GDM1 (cell line): ENCODE measurements around the gene NR2F1.

Experiments used
- DNase-seq: peaks from one replicate; lab custom pipeline; 2025; lab: John Stamatoyannopoulos, UW

The NR2F1 gene

GRCh38 chr5:93577854-93578812 lies 4.9 kb upstream of the NR2F1 start:
- DNase-seq, result no peak

GRCh38 chr5:93578813-93579691 lies 4.0 kb upstream of the NR2F1 start:
- DNase-seq, result no peak

- DNase-seq, result no peak
These were observed 3.3 kb upstream of the NR2F1 start for GRCh38 chr5:93579692-93580062.

GRCh38 chr5:93580063-93580926 lies 2.7 kb upstream of the NR2F1 start:
- DNase-seq, result no peak

GRCh38 chr5:93580927-93581445 lies 2.0 kb upstream of the NR2F1 start, which contains the start of gene NR2F1-AS1:
TSS of gene NR2F1-AS1 (minus strand) at chr5:93581219.
- no peak for DNase-seq

GRCh38 chr5:93582167-93582462 lies 907 bp upstream of the NR2F1 start:
- DNase-seq, result no peak

- DNase-seq, result no peak
These were observed 381 bp downstream of the NR2F1 start for GRCh38 chr5:93583439-93583767.

GRCh38 chr5:93583768-93584595 lies 960 bp downstream of the NR2F1 start:
- no peak for DNase-seq

GRCh38 chr5:93584596-93585040 lies 1.6 kb downstream of the NR2F1 start:
- DNase-seq, result no peak

- no peak for DNase-seq
These were observed 2.2 kb downstream of the NR2F1 start for GRCh38 chr5:93585041-93585766.

GRCh38 chr5:93585767-93586385 lies 2.9 kb downstream of the NR2F1 start:
- no peak for DNase-seq

- DNase-seq, result no peak
These were observed 3.9 kb downstream of the NR2F1 start for GRCh38 chr5:93586736-93587596.

GRCh38 chr5:93587597-93588351 lies 4.8 kb downstream of the NR2F1 start:
- DNase-seq, result no peak

GRCh38 chr5:93588352-93589151 lies 5.5 kb downstream of the NR2F1 start:
- no peak for DNase-seq

GRCh38 chr5:93589152-93589828 lies 6.3 kb downstream of the NR2F1 start:
- no peak for DNase-seq

GRCh38 chr5:93589829-93590215 lies 6.8 kb downstream of the NR2F1 start:
- no peak for DNase-seq

- DNase-seq, result no peak
These were observed 7.5 kb downstream of the NR2F1 start for GRCh38 chr5:93590493-93590892.
